HL-60/S4 treated with retinoic acid at 250 ng/mL for 4 days and 3 days (cell line): ENCODE measurements around the gene IFT122.

Source experiments
- in situ Hi-C: fragments of 300-500 bp; cut with MboI; formaldehyde crosslinking; loops from 2 replicates; pipeline ENCODE4 v1.7.0; 2022; ENCODE audit warnings: low sequenced_read_pairs

The IFT122 gene

GRCh38 chr3:129554356-129555152 lies 114.5 kb downstream of the IFT122 start:
- in situ Hi-C loops, result no loop called here

GRCh38 chr3:129555153-129555550 lies 115.1 kb downstream of the IFT122 start:
- in situ Hi-C loops, result no loop called here

GRCh38 chr3:129555616-129556357 lies 115.8 kb downstream of the IFT122 start:
- in situ Hi-C loops, result no loop called here

- in situ Hi-C loops, result no loop called here
Measured at GRCh38 chr3:129556358-129556695, 116.3 kb downstream of the IFT122 start.

GRCh38 chr3:129556890-129557547 lies 117.0 kb downstream of the IFT122 start:
- in situ Hi-C loops, result no loop called here

- in situ Hi-C loops, result no loop called here
Measured at GRCh38 chr3:129557548-129557894, 117.5 kb downstream of the IFT122 start.

- in situ Hi-C loops, result no loop called here
Measured at GRCh38 chr3:129558081-129558771, 118.2 kb downstream of the IFT122 start.

- in situ Hi-C loops, result no loop called here
Measured at GRCh38 chr3:129558772-129559564, 118.9 kb downstream of the IFT122 start.

GRCh38 chr3:129559565-129560079 lies 119.6 kb downstream of the IFT122 start:
- in situ Hi-C loops, result no loop called here

- in situ Hi-C loops, result no loop called here
Measured at GRCh38 chr3:129560269-129560787, 120.3 kb downstream of the IFT122 start.

- in situ Hi-C loops, result no loop called here
Measured at GRCh38 chr3:129560911-129561594, 121.0 kb downstream of the IFT122 start.

GRCh38 chr3:129561619-129562248 lies 121.7 kb downstream of the IFT122 start:
- in situ Hi-C loops, result no loop called here

- in situ Hi-C loops, result no loop called here
Measured at GRCh38 chr3:129562803-129563202, 122.8 kb downstream of the IFT122 start.

GRCh38 chr3:129563332-129563731 lies 123.3 kb downstream of the IFT122 start:
- in situ Hi-C loops, result no loop called here

GRCh38 chr3:129563850-129564535 lies 124.0 kb downstream of the IFT122 start:
- in situ Hi-C loops, result no loop called here

- in situ Hi-C loops, result no loop called here
Measured at GRCh38 chr3:129564981-129565644, 125.1 kb downstream of the IFT122 start.

- in situ Hi-C loops, result no loop called here
Measured at GRCh38 chr3:129565902-129566301, 125.9 kb downstream of the IFT122 start.

- in situ Hi-C loops, result no loop called here
Measured at GRCh38 chr3:129567176-129567705, 127.2 kb downstream of the IFT122 start.
